Stimulated activated CD4-positive, alpha-beta T cell treated with anti-CD3 and anti-CD28 coated beads, Interleukin-2, amount 100 ng/mL, for 4 hours (primary cell): ENCODE measurements around the gene PRSS33.

Experiments
- DNase-seq: peaks from one replicate; pipeline ENCODE4 v3.0.0-alpha.2; 2020; ENCODE audit warnings: low read depth

PRSS33 gene

DNA sequence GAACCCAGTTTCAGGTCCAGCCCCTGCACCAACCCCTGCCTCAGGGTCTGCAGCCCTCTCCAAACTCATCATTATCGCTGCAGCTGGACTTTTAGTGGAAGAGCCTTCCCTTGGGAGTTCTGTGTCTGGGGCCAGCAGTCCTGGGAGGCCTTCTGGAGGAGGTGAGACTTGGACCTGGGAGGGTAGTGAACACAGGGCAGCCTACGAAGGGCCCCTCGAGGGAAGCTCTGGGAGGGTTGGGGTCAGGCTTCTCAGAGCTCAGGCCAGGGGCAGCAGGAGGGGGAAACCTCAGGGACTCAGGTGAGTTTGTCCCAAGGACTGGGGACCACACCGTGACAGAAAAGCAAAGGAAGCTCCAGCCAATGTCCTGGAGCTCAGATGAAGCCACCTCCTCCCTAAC is 46.2 kb downstream of the PRSS33 start:
- DNase-seq: no peak

DNA sequence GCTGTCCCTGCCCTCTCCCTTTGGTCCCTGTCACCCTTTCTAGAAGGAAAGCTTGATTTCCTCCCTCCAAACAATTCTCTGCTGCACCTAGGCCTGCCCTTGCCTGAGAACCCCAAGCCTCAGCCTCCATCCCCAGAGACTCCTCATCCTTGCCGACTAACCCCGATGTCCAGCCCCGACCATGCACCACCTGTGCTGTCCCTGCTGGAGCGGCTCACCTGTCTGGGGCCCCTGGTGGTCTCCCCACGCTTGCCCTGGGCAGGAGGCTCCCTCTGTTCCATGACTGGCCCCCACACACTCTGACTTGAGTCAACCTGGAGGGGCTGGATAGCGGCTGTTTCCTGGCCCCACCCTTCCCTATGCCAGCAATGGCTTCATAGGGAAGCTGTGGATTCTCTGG is 46.9 kb downstream of the PRSS33 start:
- DNase-seq: no peak

- DNase-seq: no peak
These were observed 47.5 kb downstream of the PRSS33 start for GRCh38 chr16:2739625-2740430.

GRCh38 chr16:2738615-2739014 is 48.7 kb downstream of the PRSS33 start:
- no peak for DNase-seq

GRCh38 chr16:2737895-2738418 is 49.4 kb downstream of the PRSS33 start:
- no peak for DNase-seq

DNA sequence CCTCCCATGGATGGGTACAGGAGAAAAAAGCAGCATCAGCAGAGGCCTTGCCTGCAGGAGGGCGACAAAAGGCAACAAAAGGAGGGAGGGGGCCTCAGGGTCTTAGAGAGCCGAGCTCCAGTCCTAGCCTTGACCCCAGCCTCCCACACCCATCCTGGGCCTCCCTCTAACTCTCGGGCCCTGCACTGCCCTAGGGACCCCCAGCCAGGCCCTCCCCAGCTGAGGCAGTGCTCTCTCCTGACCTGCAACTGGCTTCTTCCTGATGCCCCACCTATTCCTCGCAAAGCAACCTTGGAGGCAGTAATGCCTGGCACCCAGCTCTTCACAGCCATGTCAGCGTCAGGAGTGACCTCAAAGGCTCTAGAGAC is 50.1 kb downstream of the PRSS33 start:
- no peak for DNase-seq

GRCh38 chr16:2736476-2737237 is 50.7 kb downstream of the PRSS33 start:
- no peak for DNase-seq

DNA sequence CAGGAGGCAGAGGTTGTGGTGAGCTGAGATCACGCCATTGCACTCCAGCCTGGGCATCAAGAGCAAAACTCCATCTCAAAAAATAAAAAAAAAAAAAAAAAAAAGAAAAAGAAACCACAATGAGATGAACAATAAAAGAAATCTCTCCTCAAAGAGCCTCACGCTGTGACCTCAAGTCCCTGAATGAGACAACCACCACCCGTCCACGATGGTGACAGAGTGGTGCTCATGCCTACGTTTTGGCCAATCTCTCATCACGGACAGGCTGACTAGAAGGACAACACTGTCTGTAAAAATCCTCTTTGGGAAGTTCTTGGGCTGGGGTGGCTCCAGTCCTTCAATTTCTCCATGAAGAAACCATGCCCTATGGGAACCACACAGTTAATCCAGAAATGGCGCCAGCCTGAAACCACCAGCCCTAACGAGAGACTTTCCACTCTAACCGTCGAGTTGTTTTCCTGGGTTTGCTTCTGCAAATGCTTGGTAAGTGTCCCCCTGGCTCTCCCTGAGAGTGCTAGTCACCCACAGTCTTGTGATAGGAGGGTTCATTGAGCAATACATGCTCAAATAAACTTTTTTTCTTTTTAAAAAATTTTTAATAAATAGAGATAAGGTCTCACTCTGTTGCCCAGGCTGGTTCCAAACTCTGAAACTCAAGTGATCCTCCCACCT is 52.4 kb downstream of the PRSS33 start:
- DNase-seq: no peak
